ENCODE results near the gene PCDHGC5.

PCDHGC5 gene

GRCh38 chr5:141529873-141530272 lies 41.0 kb downstream of the PCDHGC5 start:
- DNase-seq (ENCODE audit: low read depth), result no peak

GRCh38 chr5:141532726-141533125 lies 43.8 kb downstream of the PCDHGC5 start:
- DNase-seq (ENCODE audit: low read depth), result peak; percentile 60

- DNase-seq (ENCODE audit: low read depth), result peak; percentile 49
These were observed 45.0 kb downstream of the PCDHGC5 start for GRCh38 chr5:141533897-141534296.

- DNase-seq (ENCODE audit: low read depth), result no peak
These were observed 45.8 kb downstream of the PCDHGC5 start for GRCh38 chr5:141534492-141535213.
